Measurements from ENCODE around the gene UCP2. TPM values are rescaled to one million over a fixed set of nuclear protein-coding genes. Genes with fewer than 3 reads are reported as not detected.

Gene UCP2
- total RNA-seq, 1 donor from 2014 or later: 51.3 TPM

GRCh38 chr11:73981051-73981805 lies 1.4 kb downstream of the UCP2 start:
- Histone ChIP-seq H3K4me1 (peaks cover 17% of the 10 kb centered on the region), H3K9me3 (no peaks in the 10 kb centered on the region), H3K27ac (no peak overlapping the region), H3K27me3 (no peaks in the 10 kb centered on the region), H3K4me3 (peak overlapping the region; percentile 10 to 60), H3K36me3 (no peaks in the 10 kb centered on the region)
- DNase-seq (ENCODE audit: extremely low spot score in 2 of 2): no peak
- intact Hi-C loops (cut with DNase I): no loop called here
- TF ChIP-seq POLR2AphosphoS5 (IDR thresholded peaks at IDR 0.05; ENCODE audit: insufficient read depth in 1 of 2, low read depth in 1 of 2) (no peak), POLR2A (IDR thresholded peaks at IDR 0.05) (no peak)
- TF ChIP-seq, protein P1, sequence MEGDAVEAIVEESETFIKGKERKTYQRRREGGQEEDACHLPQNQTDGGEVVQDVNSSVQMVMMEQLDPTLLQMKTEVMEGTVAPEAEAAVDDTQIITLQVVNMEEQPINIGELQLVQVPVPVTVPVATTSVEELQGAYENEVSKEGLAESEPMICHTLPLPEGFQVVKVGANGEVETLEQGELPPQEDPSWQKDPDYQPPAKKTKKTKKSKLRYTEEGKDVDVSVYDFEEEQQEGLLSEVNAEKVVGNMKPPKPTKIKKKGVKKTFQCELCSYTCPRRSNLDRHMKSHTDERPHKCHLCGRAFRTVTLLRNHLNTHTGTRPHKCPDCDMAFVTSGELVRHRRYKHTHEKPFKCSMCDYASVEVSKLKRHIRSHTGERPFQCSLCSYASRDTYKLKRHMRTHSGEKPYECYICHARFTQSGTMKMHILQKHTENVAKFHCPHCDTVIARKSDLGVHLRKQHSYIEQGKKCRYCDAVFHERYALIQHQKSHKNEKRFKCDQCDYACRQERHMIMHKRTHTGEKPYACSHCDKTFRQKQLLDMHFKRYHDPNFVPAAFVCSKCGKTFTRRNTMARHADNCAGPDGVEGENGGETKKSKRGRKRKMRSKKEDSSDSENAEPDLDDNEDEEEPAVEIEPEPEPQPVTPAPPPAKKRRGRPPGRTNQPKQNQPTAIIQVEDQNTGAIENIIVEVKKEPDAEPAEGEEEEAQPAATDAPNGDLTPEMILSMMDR (IDR thresholded peaks at IDR 0.05): no peak

- TF ChIP-seq POLR2AphosphoS5 (IDR thresholded peaks at IDR 0.05; ENCODE audit: insufficient read depth in 1 of 2, low read depth in 1 of 2): peak in 1 of 2 donors; percentile 23
- TF ChIP-seq POLR2A (IDR thresholded peaks at IDR 0.05): no peak
- DNase-seq (ENCODE audit: extremely low spot score in 2 of 2): no peak
- H3K9me3 ChIP-seq: no peaks in the 10 kb centered on the region
- intact Hi-C loops (cut with DNase I): no loop called here
- no peaks in the 10 kb centered on the region for H3K27me3 ChIP-seq
- peak overlapping the region in 1 of 2 donors; percentile 60 for H3K4me3 ChIP-seq
- peaks cover 17% of the 10 kb centered on the region for H3K4me1 ChIP-seq
- no peak overlapping the region for H3K27ac ChIP-seq
- H3K36me3 ChIP-seq: no peaks in the 10 kb centered on the region
These were observed 2.4 kb downstream of the UCP2 start for GRCh38 chr11:73980001-73980961.

DNA sequence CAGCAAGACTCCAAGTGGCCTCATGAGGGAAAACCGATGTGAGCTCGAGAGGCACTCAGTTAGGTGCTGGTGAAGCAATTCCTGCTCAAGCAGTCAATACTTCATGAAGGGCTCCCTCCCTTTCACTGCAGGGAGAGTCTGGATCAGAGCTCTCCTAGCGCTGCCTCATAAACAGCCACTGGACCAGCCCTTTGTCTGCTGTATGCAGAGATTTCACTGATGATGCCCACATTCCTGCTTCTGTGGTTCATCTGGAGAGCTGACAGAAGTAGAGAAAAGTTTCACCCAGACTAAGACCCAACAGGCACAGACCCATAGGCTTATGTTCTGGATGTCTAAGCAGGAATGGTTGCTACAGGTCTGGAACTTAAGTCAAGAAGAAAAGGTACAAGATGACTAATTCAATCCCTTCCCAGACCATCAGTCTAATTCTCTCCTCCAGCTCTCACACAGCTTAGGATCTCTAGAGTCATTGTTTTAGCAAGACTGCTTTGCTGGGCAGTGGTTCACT lies 4.0 kb downstream of the UCP2 start:
- Histone ChIP-seq H3K4me1 (peaks cover 21% of the 10 kb centered on the region), H3K27me3 (no peaks in the 10 kb centered on the region), H3K36me3 (no peaks in the 10 kb centered on the region), H3K9me3 (no peaks in the 10 kb centered on the region), H3K27ac (no peak overlapping the region), H3K4me3 (no peak overlapping the region)
- peak in 1 of 2 donors; percentile 14 for DNase-seq (ENCODE audit: extremely low spot score in 2 of 2)
- TF ChIP-seq POLR2AphosphoS5 (IDR thresholded peaks at IDR 0.05; ENCODE audit: insufficient read depth in 1 of 2, low read depth in 1 of 2) (no peak), POLR2A (IDR thresholded peaks at IDR 0.05) (no peak)
- TF ChIP-seq, protein P1 (IDR thresholded peaks at IDR 0.05): no peak
- intact Hi-C loops (cut with DNase I): loop anchor here (5.0 kb wide), 1 partner anchor 691 kb away; no protein-coding TSS in a partner anchor

DNA sequence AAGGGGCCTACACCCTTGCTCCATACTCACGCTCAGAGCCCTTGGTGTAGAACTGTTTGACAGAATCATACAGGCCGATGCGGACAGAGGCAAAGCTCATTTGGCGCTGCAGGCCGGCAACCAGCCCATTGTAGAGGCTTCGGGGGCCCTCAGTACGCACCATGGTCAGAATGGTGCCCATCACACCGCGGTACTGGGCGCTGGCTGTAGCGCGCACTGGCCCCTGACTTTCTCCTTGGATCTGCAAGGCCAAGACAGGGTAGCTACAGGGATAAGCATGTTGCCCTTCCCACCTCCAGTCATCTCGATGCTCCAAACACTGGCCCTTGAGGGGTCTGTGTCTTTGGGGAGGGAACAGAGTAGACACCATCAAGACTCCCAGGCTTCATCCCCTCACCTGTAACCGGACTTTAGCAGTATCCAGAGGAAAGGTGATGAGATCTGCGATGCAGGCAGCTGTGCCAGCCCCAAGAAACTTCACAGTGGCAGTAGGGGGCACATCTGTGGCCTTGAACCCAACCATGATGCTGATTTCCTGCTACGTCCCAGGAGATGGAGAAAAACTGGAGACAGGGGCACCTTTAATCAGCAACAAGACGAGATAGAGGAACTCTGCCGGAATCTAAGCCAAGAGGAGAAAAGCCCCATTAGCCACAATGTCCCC lies 4.7 kb downstream of the UCP2 start:
- peaks cover 24% of the 10 kb centered on the region for H3K4me1 ChIP-seq
- H3K9me3 ChIP-seq: no peaks in the 10 kb centered on the region
- TF ChIP-seq POLR2AphosphoS5 (IDR thresholded peaks at IDR 0.05; ENCODE audit: insufficient read depth in 1 of 2, low read depth in 1 of 2) (no peak), POLR2A (IDR thresholded peaks at IDR 0.05) (no peak)
- TF ChIP-seq, protein P1 (IDR thresholded peaks at IDR 0.05): no peak
- no peak overlapping the region for H3K27ac ChIP-seq
- H3K36me3 ChIP-seq: no peaks in the 10 kb centered on the region
- intact Hi-C loops (cut with DNase I): loop anchor here (5.0 kb wide), 1 partner anchor 691 kb away; no protein-coding TSS in a partner anchor
- DNase-seq (ENCODE audit: extremely low spot score in 2 of 2): no peak
- no peaks in the 10 kb centered on the region for H3K27me3 ChIP-seq
- no peak overlapping the region for H3K4me3 ChIP-seq
